ENCODE measurements around the gene NAA15.

DNA sequence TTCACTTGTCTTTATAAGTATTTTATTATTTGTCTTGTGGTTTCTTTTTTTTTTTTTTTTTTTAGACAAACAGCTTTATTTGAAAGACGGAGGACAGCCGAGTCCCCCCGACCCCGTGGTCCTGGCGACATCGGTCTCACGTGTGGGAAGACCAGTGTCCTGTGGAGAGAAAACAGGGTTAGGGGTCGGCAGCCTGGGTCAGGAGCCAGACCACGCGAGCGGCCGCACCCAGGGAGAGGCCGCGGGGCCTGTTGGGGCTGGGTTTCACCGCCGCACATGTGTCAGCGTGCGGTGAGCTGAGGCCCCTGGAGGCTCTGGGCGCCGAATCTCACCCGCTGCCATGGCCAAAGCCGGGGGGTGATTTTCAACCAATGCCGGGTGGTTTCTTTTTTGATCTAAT lies 134.8 kb downstream of the NAA15 start:
- TF ChIP-seq SMC3 (IDR thresholded peaks at IDR 0.05; ENCODE audit: low read depth, low read length) = no peak
- TF ChIP-seq, protein P1, sequence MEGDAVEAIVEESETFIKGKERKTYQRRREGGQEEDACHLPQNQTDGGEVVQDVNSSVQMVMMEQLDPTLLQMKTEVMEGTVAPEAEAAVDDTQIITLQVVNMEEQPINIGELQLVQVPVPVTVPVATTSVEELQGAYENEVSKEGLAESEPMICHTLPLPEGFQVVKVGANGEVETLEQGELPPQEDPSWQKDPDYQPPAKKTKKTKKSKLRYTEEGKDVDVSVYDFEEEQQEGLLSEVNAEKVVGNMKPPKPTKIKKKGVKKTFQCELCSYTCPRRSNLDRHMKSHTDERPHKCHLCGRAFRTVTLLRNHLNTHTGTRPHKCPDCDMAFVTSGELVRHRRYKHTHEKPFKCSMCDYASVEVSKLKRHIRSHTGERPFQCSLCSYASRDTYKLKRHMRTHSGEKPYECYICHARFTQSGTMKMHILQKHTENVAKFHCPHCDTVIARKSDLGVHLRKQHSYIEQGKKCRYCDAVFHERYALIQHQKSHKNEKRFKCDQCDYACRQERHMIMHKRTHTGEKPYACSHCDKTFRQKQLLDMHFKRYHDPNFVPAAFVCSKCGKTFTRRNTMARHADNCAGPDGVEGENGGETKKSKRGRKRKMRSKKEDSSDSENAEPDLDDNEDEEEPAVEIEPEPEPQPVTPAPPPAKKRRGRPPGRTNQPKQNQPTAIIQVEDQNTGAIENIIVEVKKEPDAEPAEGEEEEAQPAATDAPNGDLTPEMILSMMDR (IDR thresholded peaks at IDR 0.05) = no peak

Measured in SK-N-SH (cell line).